Measurements from ENCODE around the gene GPR18.

GPR18 gene

GRCh38 chr13:99207511-99207910 lies 50.7 kb downstream of the GPR18 start:
- DNase-seq (ENCODE audit: low spot score), result no peak

GRCh38 chr13:99206873-99207272 lies 51.3 kb downstream of the GPR18 start:
- no peak for DNase-seq (ENCODE audit: low spot score)

GRCh38 chr13:99206226-99206625 lies 52.0 kb downstream of the GPR18 start:
- no peak for DNase-seq (ENCODE audit: low spot score)

- DNase-seq (ENCODE audit: low spot score), result no peak
Observed at GRCh38 chr13:99205621-99206220, 52.5 kb downstream of the GPR18 start.

Measured in left forelimb (tissue), 1 donor.